ENCODE results near the gene PLEKHO1. TPM values are rescaled to one million over a fixed set of nuclear protein-coding genes. Genes with fewer than 3 reads are reported as not detected.
"Not testable (repeated sequence)": the region's sequence is repeated elsewhere in the genome, so short reads cannot be mapped to it uniquely, and the experiment has no call there.

Gene PLEKHO1
- total RNA-seq, 1 donor from 2014 or later = 33.9 TPM

GRCh38 chr1:150182247-150182646, 32.5 kb downstream of the PLEKHO1 start:
- Histone ChIP-seq H3K4me3 (no peak overlapping the region), H3K27me3 (no peaks in the 10 kb centered on the region), H3K9me3 (no peaks in the 10 kb centered on the region), H3K4me1 (peaks cover 8% of the 10 kb centered on the region), H3K36me3 (no peaks in the 10 kb centered on the region), H3K27ac (no peak overlapping the region)
- TF ChIP-seq POLR2AphosphoS5 (IDR thresholded peaks at IDR 0.05; ENCODE audit: insufficient read depth in 1 of 2, low read depth in 1 of 2) (no peak), POLR2A (IDR thresholded peaks at IDR 0.05) (no peak)
- TF ChIP-seq, protein P1, sequence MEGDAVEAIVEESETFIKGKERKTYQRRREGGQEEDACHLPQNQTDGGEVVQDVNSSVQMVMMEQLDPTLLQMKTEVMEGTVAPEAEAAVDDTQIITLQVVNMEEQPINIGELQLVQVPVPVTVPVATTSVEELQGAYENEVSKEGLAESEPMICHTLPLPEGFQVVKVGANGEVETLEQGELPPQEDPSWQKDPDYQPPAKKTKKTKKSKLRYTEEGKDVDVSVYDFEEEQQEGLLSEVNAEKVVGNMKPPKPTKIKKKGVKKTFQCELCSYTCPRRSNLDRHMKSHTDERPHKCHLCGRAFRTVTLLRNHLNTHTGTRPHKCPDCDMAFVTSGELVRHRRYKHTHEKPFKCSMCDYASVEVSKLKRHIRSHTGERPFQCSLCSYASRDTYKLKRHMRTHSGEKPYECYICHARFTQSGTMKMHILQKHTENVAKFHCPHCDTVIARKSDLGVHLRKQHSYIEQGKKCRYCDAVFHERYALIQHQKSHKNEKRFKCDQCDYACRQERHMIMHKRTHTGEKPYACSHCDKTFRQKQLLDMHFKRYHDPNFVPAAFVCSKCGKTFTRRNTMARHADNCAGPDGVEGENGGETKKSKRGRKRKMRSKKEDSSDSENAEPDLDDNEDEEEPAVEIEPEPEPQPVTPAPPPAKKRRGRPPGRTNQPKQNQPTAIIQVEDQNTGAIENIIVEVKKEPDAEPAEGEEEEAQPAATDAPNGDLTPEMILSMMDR (IDR thresholded peaks at IDR 0.05) = no peak
- intact Hi-C loops (cut with DNase I) = no loop called here
- no peak for DNase-seq (ENCODE audit: extremely low spot score in 2 of 2)

- H3K27ac ChIP-seq = no peak overlapping the region
- intact Hi-C loops (cut with DNase I) = no loop called here
- no peak for DNase-seq (ENCODE audit: extremely low spot score in 2 of 2)
- no peak overlapping the region for H3K4me3 ChIP-seq
- no peaks in the 10 kb centered on the region for H3K9me3 ChIP-seq
- TF ChIP-seq POLR2AphosphoS5 (IDR thresholded peaks at IDR 0.05; ENCODE audit: insufficient read depth in 1 of 2, low read depth in 1 of 2) (no peak), POLR2A (IDR thresholded peaks at IDR 0.05) (no peak)
- no peaks in the 10 kb centered on the region for H3K36me3 ChIP-seq
- H3K27me3 ChIP-seq = no peaks in the 10 kb centered on the region
- peaks cover 8% of the 10 kb centered on the region for H3K4me1 ChIP-seq
Observed at GRCh38 chr1:150183061-150183460, 33.3 kb downstream of the PLEKHO1 start.

GRCh38 chr1:150185481-150185880, 35.8 kb downstream of the PLEKHO1 start:
- Histone ChIP-seq H3K27me3 (no peaks in the 10 kb centered on the region), H3K27ac (no peak overlapping the region), H3K9me3 (no peaks in the 10 kb centered on the region), H3K4me3 (no peak overlapping the region), H3K4me1 (peaks cover 8% of the 10 kb centered on the region), H3K36me3 (no peaks in the 10 kb centered on the region)
- no peak for DNase-seq (ENCODE audit: extremely low spot score in 2 of 2)
- intact Hi-C loops (cut with DNase I) = no loop called here
- TF ChIP-seq, protein P1 (IDR thresholded peaks at IDR 0.05) = no peak
- TF ChIP-seq POLR2A (IDR thresholded peaks at IDR 0.05) (no peak), POLR2AphosphoS5 (IDR thresholded peaks at IDR 0.05; ENCODE audit: insufficient read depth in 1 of 2, low read depth in 1 of 2) (no peak)

- H3K9me3 ChIP-seq; H3K4me3 ChIP-seq; H3K27me3 ChIP-seq; H3K4me1 ChIP-seq; H3K36me3 ChIP-seq; H3K27ac ChIP-seq; DNase-seq (ENCODE audit: extremely low spot score in 2 of 2); intact Hi-C loops (cut with DNase I): not testable (repeated sequence)
Observed at GRCh38 chr1:150186438-150186788, 36.7 kb downstream of the PLEKHO1 start.

- peaks cover 8% of the 10 kb centered on the region for H3K4me1 ChIP-seq
- intact Hi-C loops (cut with DNase I) = no loop called here
- no peak for DNase-seq (ENCODE audit: extremely low spot score in 2 of 2)
- no peaks in the 10 kb centered on the region for H3K27me3 ChIP-seq
- H3K4me3 ChIP-seq = no peak overlapping the region
- no peaks in the 10 kb centered on the region for H3K9me3 ChIP-seq
- TF ChIP-seq, protein P1 (IDR thresholded peaks at IDR 0.05) = peak in 2 of 3 experiments; percentile 41 to 49
- TF ChIP-seq POLR2AphosphoS5 (IDR thresholded peaks at IDR 0.05; ENCODE audit: insufficient read depth in 1 of 2, low read depth in 1 of 2) = peak in 1 of 2 donors; percentile 22
- TF ChIP-seq POLR2A (IDR thresholded peaks at IDR 0.05) = no peak
- no peak overlapping the region for H3K27ac ChIP-seq
- no peaks in the 10 kb centered on the region for H3K36me3 ChIP-seq
Observed at GRCh38 chr1:150186789-150187559, 37.3 kb downstream of the PLEKHO1 start.

GRCh38 chr1:150187560-150187931, 37.8 kb downstream of the PLEKHO1 start:
- Histone ChIP-seq H3K4me1 (peaks cover 8% of the 10 kb centered on the region), H3K4me3 (no peak overlapping the region), H3K9me3 (no peaks in the 10 kb centered on the region), H3K27ac (no peak overlapping the region), H3K27me3 (no peaks in the 10 kb centered on the region), H3K36me3 (no peaks in the 10 kb centered on the region)
- no peak for TF ChIP-seq POLR2AphosphoS5 (IDR thresholded peaks at IDR 0.05; ENCODE audit: insufficient read depth in 1 of 2, low read depth in 1 of 2)
- TF ChIP-seq, protein P1 (IDR thresholded peaks at IDR 0.05) = peak in 1 of 3 experiments; percentile 39
- TF ChIP-seq POLR2A (IDR thresholded peaks at IDR 0.05) = no peak
- intact Hi-C loops (cut with DNase I) = no loop called here
- no peak for DNase-seq (ENCODE audit: extremely low spot score in 2 of 2)
